ENCODE results near the gene SP5.

SP5 gene

DNA sequence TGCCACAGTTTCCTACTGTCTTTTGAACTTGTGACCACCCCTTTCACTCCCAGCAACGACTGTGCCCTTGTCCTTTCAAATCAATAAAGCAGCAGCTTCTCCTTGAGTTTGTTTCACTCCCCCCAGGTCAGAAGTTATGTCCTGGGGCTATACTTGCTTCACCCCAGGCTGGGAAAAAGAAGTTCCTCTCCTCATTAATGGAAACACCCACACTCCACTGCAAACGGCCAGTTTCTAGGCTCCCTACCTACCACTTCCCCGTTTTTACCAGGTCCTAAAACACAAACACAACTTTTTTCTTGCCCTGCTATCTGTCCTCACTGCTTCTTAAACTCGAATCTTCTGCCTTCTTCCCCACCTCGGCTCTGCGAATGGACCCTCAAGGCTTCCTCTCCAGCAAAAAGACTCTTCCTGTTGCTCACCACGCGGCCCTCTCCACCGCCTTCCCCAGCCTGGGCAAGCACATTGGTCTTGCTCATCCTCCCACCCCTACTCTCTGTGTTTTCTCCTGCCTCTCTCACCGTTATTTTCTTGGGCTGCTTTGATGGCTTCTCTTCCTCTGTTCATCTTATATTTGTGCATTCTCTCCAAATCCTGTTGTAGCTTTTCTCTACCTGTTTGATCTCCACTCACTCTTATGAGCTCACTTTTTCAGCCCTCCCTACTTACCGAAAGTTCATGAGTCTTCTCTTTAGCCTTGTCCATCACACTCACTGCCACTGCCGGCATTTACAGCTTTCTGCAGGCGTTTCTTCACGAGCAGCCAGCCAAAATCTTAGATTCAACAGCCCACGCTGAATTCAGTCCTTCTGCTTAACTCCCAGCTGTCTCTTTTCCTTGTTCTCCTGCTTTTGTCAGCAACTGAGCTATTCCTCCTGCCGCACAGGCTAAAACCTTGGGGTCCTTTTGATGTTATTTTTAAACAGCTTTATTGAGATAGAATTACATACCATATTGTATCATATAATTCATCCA is 7.0 kb upstream of the SP5 start:
- Histone ChIP-seq H3K4me1 (peaks cover 0 to 23% (median 0%) of the 10 kb centered on the region in 10 experiments; a peak in 4 of 20 replicates), H3K4me2 (peak overlapping the region in 3 of 11 experiments; percentile 25 to 58 (median 26); a peak in 4 of 22 replicates), H3K4me3 (no peak overlapping the region), H3K36me3 (no peaks in the 10 kb centered on the region), H3K9me3 (replicated peaks in 1 of 11) (peaks cover 15 to 30% (median 21%) of the 10 kb centered on the region in 11 experiments), H3K27ac (no peak overlapping the region), H4K20me1 (peaks cover 0 to 4% (median 0%) of the 10 kb centered on the region in 11 experiments; a peak in 4 of 22 replicates), H3K27me3 (peaks cover 31 to 46% (median 35%) of the 10 kb centered on the region in 11 experiments), H3K9ac (no peak overlapping the region)
- TF ChIP-seq Cebpa-rat (IDR thresholded peaks at IDR 0.05): no peak

DNA sequence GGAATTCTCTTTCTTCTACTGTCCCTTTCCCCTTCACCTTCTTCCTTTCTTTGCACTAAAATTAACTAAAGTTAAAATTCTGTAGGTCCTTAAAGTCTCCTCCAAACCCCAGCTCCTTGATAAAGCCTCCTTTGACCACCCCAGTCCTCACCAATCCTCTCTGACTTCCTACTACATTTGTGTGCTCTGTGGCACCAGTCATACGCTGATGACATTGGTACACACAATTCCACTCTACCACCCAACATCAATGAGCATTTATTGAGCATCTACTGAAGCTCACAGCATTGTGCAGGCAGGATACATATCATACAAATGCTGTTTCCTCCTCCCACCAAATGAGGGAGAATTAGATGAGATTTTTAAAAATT is 4.5 kb upstream of the SP5 start:
- H4K20me1 ChIP-seq: peaks cover 0 to 19% (median 9%) of the 10 kb centered on the region in 11 experiments; a peak in 9 of 22 replicates
- H3K9me3 ChIP-seq (replicated peaks in 1 of 11): peaks cover 31 to 46% (median 37%) of the 10 kb centered on the region in 11 experiments
- no peak overlapping the region for H3K27ac ChIP-seq
- peaks cover 14 to 22% (median 17%) of the 10 kb centered on the region in 10 experiments; a peak in 18 of 20 replicates for H3K4me1 ChIP-seq
- H3K4me2 ChIP-seq: no peak overlapping the region
- H3K36me3 ChIP-seq: no peaks in the 10 kb centered on the region
- no peak for TF ChIP-seq Cebpa-rat (IDR thresholded peaks at IDR 0.05)
- H3K4me3 ChIP-seq: no peak overlapping the region
- peaks cover 56 to 71% (median 60%) of the 10 kb centered on the region in 11 experiments for H3K27me3 ChIP-seq
- H3K9ac ChIP-seq: no peak overlapping the region

DNA sequence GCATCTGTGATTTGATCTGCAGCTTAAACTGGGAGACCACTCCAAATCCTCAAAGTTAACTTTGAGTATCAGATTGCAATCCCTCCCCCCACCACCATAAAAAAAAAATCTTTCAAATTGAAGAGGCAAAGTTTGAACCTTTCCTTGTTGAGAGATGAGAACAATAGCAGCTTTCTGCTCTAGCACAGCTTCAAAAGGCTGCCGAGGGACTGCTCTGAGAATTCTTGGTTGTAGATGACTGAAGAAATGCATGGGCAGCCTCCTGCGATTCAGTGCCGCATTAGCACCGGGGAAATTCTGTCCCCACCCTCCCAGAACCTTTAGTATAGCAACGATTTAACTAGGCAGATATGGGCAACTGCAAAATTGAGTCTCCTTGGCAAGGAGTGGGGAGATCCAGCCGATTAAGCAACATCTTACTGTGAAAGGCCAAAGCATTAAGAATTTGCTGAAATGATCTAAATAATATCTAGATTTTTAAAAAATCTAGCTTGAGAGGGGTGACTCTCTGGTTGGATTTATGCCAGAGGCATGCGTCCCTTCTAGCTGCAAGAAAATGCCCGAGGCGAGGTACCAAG is 3.9 kb upstream of the SP5 start:
- TF ChIP-seq Cebpa-rat (IDR thresholded peaks at IDR 0.05): no peak
- H3K4me3 ChIP-seq: no peak overlapping the region
- H3K4me2 ChIP-seq: no peak overlapping the region
- peaks cover 0 to 19% (median 9%) of the 10 kb centered on the region in 11 experiments; a peak in 9 of 22 replicates for H4K20me1 ChIP-seq
- H3K27me3 ChIP-seq: peaks cover 63 to 77% (median 67%) of the 10 kb centered on the region in 11 experiments
- no peak overlapping the region for H3K9ac ChIP-seq
- H3K27ac ChIP-seq: no peak overlapping the region
- H3K36me3 ChIP-seq: no peaks in the 10 kb centered on the region
- peaks cover 34 to 53% (median 43%) of the 10 kb centered on the region in 11 experiments for H3K9me3 ChIP-seq (replicated peaks in 1 of 11)
- H3K4me1 ChIP-seq: peaks cover 16 to 24% (median 19%) of the 10 kb centered on the region in 10 experiments; a peak in 18 of 20 replicates

DNA sequence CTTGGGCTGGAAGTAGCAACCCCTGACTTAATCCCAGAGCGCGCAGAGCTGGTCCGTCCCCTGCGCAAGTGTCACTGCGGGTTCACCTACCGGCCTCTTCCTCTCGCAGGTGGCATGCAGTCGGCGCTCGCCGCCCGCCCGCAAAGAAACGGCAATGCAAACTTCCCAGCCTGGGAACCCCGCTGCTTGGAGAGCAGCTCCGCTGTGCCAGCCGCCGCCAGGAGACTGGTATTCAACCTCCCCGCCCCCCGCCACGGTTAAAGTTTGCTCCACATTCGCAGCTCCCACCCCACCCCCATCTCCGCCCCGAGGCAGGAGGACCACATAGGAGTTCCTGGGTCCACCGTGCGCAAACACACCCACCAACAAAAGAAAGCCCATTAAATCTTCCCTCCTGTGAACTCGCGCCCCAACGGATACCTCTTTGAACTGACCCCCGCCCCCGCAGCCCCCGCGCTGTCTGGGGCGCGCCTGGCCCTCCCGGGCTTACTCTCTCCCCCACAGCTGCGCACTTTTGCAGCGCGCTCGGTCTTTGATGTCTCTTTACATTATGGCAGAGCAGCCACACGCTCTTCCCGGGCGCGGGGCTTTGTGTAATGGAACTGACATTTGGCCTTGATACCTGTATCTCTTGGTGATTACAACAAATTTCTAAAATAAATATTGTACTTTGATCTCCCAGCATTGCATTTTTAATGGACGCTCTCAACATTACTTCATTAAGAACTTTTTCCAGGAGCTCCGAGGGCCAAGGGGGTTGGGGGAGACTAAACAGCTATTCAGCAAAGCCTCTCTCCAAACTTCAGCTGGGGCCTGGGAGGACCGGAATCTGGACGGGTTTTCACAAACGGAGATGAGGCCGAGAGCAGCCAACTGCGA is 3.1 kb upstream of the SP5 start:
- Histone ChIP-seq H3K27me3 (peaks cover 70 to 85% (median 74%) of the 10 kb centered on the region in 11 experiments), H4K20me1 (peaks cover 0 to 19% (median 9%) of the 10 kb centered on the region in 11 experiments; a peak in 9 of 22 replicates), H3K4me3 (no peak overlapping the region), H3K4me1 (peaks cover 16 to 24% (median 19%) of the 10 kb centered on the region in 10 experiments; a peak in 18 of 20 replicates), H3K9me3 (replicated peaks in 1 of 11) (peaks cover 42 to 60% (median 51%) of the 10 kb centered on the region in 11 experiments), H3K36me3 (no peaks in the 10 kb centered on the region; a peak in 1 of 22 replicates), H3K4me2 (no peak overlapping the region), H3K27ac (no peak overlapping the region), H3K9ac (no peak overlapping the region)
- no peak for TF ChIP-seq Cebpa-rat (IDR thresholded peaks at IDR 0.05)

DNA sequence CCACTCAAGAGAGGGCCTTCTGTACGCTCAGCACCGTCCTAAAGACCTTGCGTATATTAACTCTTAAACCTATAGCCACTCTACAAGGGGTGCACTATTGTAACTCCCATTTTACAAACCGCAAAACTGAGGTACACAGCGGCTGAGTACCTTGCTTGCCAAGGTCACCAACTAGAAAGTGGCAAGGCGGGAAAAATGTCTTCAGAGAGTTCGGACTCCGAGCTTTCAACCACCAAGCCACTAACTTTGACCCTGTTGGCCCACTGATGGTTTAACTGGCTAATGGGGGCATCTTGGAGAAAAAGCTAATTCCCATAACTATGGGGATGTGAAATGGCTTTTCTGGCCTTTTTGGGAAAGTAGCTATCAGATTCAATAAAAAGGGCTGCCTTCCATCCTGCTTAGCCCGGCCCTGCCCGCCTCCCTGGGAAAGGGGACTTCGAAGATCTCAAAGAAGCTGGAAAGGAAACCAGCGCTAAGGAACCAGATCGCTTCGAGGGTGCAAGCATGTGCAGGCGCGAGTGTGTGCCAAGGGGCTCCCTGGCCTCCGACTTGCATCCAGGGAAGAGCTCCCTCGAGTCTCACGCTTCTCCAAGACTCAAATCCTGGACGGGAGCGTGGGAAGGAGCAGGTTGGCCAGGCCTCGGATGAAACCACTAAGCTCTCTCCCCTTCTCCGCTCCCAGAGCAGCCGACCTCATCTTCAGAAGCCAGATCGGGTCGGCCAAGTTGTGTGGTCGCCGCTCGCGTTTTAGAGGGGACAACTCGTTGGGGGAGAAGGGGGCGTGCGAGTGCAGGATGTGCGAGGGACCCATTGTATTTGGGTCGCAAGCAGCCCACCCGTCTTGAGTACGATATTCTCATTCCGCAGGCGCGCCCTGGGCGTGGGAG is 2.2 kb upstream of the SP5 start:
- peaks cover 0 to 19% (median 9%) of the 10 kb centered on the region in 11 experiments; a peak in 9 of 22 replicates for H4K20me1 ChIP-seq
- H3K27me3 ChIP-seq: peaks cover 79 to 94% (median 83%) of the 10 kb centered on the region in 11 experiments
- peak overlapping the region in 6 of 10 experiments; percentile 60 to 73 (median 62); a peak in 14 of 20 replicates for H3K4me3 ChIP-seq
- peaks cover 10 to 23% (median 17%) of the 10 kb centered on the region in 10 experiments; a peak in 18 of 20 replicates for H3K4me1 ChIP-seq
- H3K4me2 ChIP-seq: peak overlapping the region in 6 of 11 experiments; percentile 86 to 92 (median 89); a peak in 5 of 22 replicates
- H3K9me3 ChIP-seq (replicated peaks in 1 of 11): peaks cover 47 to 67% (median 59%) of the 10 kb centered on the region in 11 experiments
- no peak overlapping the region for H3K27ac ChIP-seq
- no peak overlapping the region for H3K9ac ChIP-seq
- no peaks in the 10 kb centered on the region; a peak in 1 of 22 replicates for H3K36me3 ChIP-seq
- TF ChIP-seq Cebpa-rat (IDR thresholded peaks at IDR 0.05): no peak

DNA sequence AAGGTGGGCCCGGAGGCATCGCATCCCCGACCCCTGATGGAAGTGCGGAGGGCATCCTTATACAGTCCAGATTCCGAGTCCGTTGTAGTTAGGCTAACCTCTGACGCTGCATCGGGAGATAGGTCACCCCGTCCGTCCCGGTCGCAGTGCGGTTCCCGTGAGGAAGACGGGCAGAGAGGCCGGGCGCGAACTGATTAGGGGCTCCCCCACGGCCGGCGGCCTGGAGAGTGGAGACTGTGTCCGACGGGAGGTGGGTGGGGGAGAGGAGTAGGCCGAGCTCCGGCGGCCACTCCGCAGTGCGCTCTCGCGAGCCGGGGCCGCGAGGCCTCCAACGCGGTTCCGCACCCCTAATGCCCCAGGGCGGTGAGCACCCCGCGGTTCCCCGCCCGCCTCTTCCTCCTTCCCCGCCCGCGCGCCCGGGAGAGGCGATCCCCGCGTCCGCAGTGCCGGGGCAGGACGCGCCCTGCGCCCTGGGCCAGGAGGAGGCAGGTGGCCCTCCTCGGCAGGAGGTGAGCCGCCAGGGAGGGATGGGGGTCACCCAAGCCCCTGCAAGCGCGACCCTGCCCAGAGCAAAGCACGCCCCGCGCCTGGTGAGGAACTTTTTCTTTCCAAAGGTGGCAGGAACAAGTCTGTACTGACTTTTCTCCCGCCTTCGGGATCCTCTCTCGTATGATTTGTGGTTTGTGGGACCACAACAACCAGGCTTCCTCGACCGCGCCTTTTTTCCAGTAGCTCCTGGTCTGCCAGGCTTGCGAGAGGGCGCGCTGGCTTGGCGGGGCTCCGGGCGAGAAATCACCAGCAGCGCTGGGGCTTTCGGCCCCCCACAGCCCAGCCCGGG is 1.4 kb upstream of the SP5 start:
- TF ChIP-seq Cebpa-rat (IDR thresholded peaks at IDR 0.05): no peak
- Histone ChIP-seq H3K27ac (no peak overlapping the region), H3K27me3 (peaks cover 86 to 97% (median 92%) of the 10 kb centered on the region in 11 experiments), H3K9me3 (replicated peaks in 1 of 11) (peaks cover 47 to 70% (median 59%) of the 10 kb centered on the region in 11 experiments), H4K20me1 (peaks cover 0 to 19% (median 9%) of the 10 kb centered on the region in 11 experiments; a peak in 9 of 22 replicates), H3K36me3 (no peaks in the 10 kb centered on the region; a peak in 1 of 22 replicates), H3K4me1 (peaks cover 6 to 23% (median 17%) of the 10 kb centered on the region in 10 experiments; a peak in 17 of 20 replicates), H3K9ac (peak overlapping the region in 3 of 11 experiments; percentile 25 to 46 (median 38); a peak in 7 of 22 replicates), H3K4me2 (peak overlapping the region; percentile 78 to 94 (median 88)), H3K4me3 (peak overlapping the region; percentile 57 to 73 (median 62))

All from BLaER1 treated with 17β-estradiol and CSF1 and Interleukin-3, amounts not matched to agents 10 nM and 100 nM (cell line).